HG03439 (cell line): Measurements from ENCODE around the gene VIPR2.

Experiments used
- ATAC-seq: cut with Tn5 transposase; IDR thresholded peaks from one replicate; pipeline ENCODE4 v1.9.1; 2021; ENCODE audit warnings: mild to moderate bottlenecking, moderate library complexity; ENCODE audit not compliant: unreplicated experiment

VIPR2 gene

GRCh38 chr7:159028508-159029401, 115.9 kb downstream of the VIPR2 start:
- no peak for ATAC-seq

DNA sequence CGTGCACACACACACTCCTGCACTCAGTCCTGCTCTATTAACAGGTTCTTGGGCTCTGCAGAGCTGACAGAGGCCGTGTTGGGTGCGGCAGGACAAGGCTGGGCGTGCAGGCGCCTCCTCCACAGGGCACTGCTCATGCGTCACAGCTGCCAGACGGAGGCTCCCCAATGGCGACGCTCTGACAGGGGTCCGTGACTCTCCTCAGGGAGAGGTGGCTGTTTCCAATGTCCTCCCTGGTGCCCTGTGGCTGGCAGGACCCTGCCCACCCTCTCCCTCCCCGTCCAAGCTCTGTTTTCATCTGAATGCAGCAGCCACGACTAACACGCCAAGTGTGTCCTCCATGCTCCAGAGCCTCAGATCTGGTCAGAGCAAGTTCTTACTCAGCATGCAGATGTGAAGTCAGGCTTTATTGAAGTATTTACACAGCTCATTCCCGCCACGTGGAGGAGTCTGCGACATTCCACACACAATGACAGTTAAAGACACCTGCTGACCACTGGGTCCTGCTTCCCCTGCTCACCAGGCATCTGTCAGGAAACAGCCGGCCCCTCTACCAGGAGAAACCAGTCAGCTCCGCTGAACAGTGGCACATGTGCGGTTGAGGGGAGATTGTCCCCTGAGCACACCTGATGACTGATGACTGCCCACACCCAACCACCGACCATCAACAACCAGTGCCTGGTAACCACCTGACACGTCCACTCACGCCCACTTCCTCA, 116.7 kb downstream of the VIPR2 start:
- ATAC-seq: no peak

- ATAC-seq: no peak
These were observed 117.4 kb downstream of the VIPR2 start for GRCh38 chr7:159027056-159027788.

- no peak for ATAC-seq
These were observed 118.2 kb downstream of the VIPR2 start for GRCh38 chr7:159026271-159027055.

DNA sequence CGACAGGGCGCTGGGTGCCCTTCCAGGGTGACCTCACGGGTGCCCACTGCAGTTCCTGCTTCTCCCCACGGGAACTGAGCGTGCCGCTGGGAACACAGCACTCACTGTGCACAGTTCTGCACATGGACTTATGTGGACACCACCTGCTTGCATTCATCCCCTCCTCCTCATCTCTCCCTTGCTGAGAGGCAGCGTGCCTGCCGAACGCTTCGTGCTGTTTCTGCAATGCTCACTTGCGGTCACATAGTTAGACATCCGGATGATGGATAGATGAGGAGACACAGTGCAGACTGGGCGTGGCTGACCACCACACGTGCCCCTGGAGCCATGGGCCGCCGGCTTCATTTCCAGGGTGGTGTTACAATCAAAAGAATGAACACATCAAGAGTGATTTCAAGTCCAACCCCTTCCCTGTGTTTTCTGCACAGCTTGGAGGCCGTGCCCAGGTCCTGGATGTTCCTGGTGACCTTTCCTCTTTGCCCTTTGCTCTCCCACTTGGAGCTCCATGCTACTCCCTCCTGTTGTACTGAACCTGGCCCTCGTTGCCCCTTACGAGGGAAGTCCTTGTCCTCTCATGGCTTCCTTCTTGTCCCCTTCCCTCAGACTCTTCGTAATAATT, 119.4 kb downstream of the VIPR2 start:
- ATAC-seq: no peak

- ATAC-seq: no peak
These were observed 120.3 kb downstream of the VIPR2 start for GRCh38 chr7:159024280-159024951.

DNA sequence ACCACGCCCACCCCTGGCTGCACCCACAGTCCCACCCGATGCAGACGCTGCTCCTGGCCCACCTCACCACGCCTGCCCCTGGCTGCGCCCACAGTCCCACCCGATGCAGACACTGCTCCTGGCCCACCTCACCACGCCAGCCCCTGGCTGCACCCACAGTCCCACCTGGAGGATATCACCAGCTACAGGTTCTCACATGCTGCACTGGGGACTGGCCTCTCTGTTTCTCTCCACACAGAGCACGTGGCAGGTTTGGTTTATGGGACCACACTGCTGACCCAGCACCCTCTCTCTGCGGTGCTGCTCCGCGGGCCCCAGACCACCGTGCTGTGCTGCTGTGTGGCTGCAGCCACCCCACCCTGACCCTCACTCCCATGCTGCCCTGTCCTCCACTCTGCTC, 120.9 kb downstream of the VIPR2 start:
- no peak for ATAC-seq

DNA sequence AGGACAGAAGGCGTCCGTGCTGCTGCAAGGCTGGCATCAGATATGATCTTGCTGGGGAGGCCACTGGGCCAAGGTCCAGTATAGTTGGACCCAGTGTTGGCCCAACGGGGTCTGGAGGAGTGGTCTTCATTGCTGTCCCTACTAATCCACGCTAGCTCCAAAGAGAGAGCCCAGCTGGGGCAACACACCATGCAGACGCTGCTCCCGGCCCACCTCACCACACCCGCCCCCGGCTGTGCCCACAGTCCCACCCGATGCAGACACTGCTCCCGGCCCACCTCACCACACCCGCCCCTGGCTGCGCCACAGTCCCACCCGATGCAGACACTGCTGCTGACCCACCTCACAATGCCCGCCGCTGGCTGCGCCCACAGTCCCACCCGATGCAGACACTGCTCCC, 121.5 kb downstream of the VIPR2 start:
- ATAC-seq: no peak

GRCh38 chr7:159022238-159022993, 122.3 kb downstream of the VIPR2 start:
- ATAC-seq: no peak

GRCh38 chr7:159020987-159021386, 123.7 kb downstream of the VIPR2 start:
- ATAC-seq: no peak

DNA sequence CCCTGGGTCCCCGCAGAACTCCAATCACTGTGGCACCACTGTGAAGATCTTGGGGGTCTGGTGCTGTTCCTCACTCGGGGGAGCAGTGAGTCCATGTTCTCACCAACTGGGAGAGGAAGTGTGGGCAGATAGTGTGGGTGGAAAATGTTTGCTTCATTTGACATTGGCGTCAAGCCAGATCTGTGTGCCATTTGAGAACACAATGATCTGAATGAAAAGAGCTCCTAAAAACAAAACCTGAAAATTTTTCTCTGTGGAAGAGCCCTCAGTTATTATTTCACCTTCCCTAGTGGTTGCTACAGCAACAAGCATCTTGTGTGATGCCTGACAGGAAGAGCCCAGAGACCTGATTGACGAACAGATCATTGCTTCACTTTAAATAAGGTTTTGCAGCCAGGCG, 125.6 kb downstream of the VIPR2 start:
- ATAC-seq: no peak

DNA sequence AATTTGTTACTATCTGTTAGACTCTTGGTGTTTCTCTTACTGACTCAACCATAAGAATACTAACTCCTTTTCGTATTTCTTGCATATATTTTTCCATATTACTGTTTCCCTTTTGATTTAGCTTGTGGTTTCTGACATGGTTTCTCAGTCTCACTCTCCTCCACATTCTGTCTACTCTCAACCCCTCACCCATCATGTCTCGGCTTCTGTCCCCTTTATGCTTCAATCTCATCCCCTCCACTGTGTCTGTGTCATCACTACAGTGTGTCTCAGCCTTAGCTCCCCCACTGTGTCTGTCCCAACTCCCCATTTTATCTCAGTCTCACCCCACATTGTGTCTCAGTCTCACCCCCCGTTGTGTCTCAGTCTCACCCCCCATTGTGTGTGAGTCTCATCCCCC, 126.9 kb downstream of the VIPR2 start:
- ATAC-seq: no peak

DNA sequence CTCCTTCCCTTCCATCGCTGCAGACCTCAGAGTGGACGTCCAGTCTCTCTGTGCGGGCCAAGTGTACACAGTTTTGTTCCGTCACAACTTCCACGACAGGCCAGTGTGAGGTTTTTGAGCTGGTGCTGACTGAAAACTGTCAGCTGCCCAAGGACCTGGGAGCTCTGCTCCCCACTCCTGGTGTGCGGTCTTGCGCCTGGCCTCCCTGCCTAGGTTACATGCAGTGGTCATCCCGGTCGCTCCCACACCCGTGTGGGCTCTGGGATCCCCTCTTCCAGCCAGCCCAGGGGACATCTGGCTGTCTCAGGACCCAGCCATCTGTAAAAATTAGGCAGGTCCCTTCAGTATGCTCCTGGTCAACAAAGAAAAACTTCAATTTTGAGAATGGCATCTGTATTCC, 127.5 kb downstream of the VIPR2 start:
- ATAC-seq: no peak

GRCh38 chr7:159016591-159016990, 128.1 kb downstream of the VIPR2 start:
- no peak for ATAC-seq

DNA sequence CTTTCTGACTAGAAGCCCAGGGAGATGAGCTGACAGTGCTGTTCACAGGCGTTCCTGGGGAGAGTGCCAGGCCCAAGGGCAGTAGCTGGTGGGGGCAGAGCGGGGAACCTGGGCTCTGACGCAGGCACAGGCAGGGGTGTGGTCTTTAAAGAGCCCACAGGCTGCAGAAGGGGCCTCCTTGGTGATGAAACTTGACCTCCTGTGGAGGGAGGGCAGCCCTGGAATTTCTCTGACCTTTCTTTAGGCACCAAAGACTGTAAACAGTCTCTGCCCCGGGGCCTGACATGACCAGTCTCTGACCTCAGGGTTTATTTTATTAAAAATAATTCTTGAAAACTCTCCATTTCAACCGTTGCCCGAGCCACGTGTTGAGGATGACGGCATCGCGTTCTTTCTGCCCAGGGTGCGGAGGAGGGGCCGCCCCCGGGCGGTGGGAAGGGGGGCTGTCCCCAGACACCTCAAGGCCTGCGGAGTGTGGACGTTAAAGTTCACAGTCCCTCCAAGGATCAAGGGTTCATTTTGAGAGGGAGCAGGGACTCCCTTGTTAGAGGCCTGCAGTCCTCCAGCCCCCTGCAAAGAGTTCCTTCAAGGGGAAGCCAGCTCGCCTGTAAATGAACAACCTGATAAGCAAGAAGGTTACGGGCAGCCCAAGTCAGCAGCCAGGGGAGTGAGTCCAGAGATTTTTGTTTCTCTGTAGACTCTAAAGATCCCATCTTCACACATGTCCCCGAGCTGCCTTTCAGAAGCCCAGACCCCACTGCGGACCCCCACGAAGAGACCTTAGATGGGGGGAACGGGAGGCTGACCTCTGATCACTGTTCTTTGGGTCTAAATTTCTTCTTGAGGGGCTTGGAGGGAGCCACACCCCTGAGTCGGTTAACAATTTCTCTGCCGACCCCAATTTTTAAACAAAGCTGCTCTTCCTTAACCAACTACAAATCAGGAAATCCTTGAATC, 128.9 kb downstream of the VIPR2 start:
- no peak for ATAC-seq

GRCh38 chr7:159015081-159015453, 129.6 kb downstream of the VIPR2 start:
- no peak for ATAC-seq

- no peak for ATAC-seq
These were observed 130.2 kb downstream of the VIPR2 start for GRCh38 chr7:159014297-159015062.
